HEK293 (cell line): Measurements from ENCODE around the gene ANGPTL8.
A peak's percentile ranks its signal among the peaks of the same experiment; 100 is the strongest.

Experiments
- CTCF ChIA-PET: fragments of 350-600 bp; formaldehyde crosslinking; extraction: SDS; loops from one replicate; lab custom pipeline; 2021; ENCODE audit warnings: antibody characterized with exemption; lab: Yijun Ruan, JAX
- POLR2A ChIA-PET: fragments of 300-600 bp; formaldehyde crosslinking; extraction: SDS; loops from one replicate; lab custom pipeline; 2020; ENCODE audit warnings: antibody characterized with exemption, inconsistent platforms; lab: Yijun Ruan, JAX
- H3K27ac ChIP-seq: fragments of 200-500 bp; sonication (Bioruptor generic); 2 replicates; pipeline ENCODE4 v1.5.1; 2014; ENCODE audit warnings: low read depth, low read length, control low read depth, inconsistent platforms; ENCODE audit errors: extremely low read depth
- H3K36me3 ChIP-seq, 2 experiments: fragments of 200-500 bp in 1 of 2; sonication (Bioruptor generic) in 1 of 2; 1 replicate in 1 of 2; 2 replicates in 1 of 2; pipeline ENCODE4 v1.5.1; 2014 to 2017; ENCODE audit warnings: inconsistent platforms in 2 of 2, low read length in 2 of 2; ENCODE audit not compliant: control insufficient read depth in 2 of 2, insufficient read depth in 1 of 2
- H3K4me1 ChIP-seq: fragments of 200-500 bp; sonication (Bioruptor generic); 2 replicates; pipeline ENCODE4 v1.5.1; 2014; ENCODE audit warnings: mild to moderate bottlenecking, low read length, inconsistent platforms; ENCODE audit not compliant: control insufficient read depth, insufficient read depth
- H3K4me3 ChIP-seq: 2 replicates; pipeline ENCODE4 v1.5.1; 2011; ENCODE audit warnings: low read depth, mild to moderate bottlenecking, control low read depth, low read length, moderate library complexity
- H3K9me3 ChIP-seq: fragments of 200-500 bp; sonication (Bioruptor generic); 2 replicates; pipeline ENCODE4 v1.5.1; 2014; ENCODE audit warnings: low read depth, low read length, inconsistent platforms; ENCODE audit not compliant: control insufficient read depth, insufficient read depth
- GLIS1 ChIP-seq: fragments of 450-650 bp; formaldehyde crosslinking; IDR thresholded peaks from 2 replicates; pipeline ENCODE4 v1.5.1; 2016; ENCODE audit warnings: missing biosample characterization, missing genetic modification characterization
- KLF7 ChIP-seq: fragments of 450-650 bp; formaldehyde crosslinking; IDR thresholded peaks from 2 replicates; pipeline ENCODE4 v1.5.1; 2016; ENCODE audit warnings: missing biosample characterization, missing genetic modification characterization, borderline replicate concordance
- KLF9 ChIP-seq: fragments of 450-650 bp; formaldehyde crosslinking; IDR thresholded peaks from 2 replicates; pipeline ENCODE4 v1.5.1; 2016; ENCODE audit warnings: missing biosample characterization, missing genetic modification characterization, low read depth
- REPIN1 ChIP-seq: fragments of 450-650 bp; formaldehyde crosslinking; IDR thresholded peaks from 2 replicates; pipeline ENCODE4 v1.5.1; 2017; ENCODE audit warnings: missing biosample characterization, missing genetic modification characterization, low read depth
- SCRT1 ChIP-seq: fragments of 450-650 bp; formaldehyde crosslinking; IDR thresholded peaks from 2 replicates; pipeline ENCODE4 v1.5.1; 2016; ENCODE audit warnings: missing biosample characterization, missing genetic modification characterization, borderline replicate concordance
- ZBTB21 ChIP-seq: fragments of 450-650 bp; formaldehyde crosslinking; IDR thresholded peaks from 2 replicates; pipeline ENCODE4 v1.5.1; 2017; ENCODE audit warnings: missing biosample characterization, missing genetic modification characterization
- ZBTB48 ChIP-seq: fragments of 450-650 bp; formaldehyde crosslinking; IDR thresholded peaks from 2 replicates; pipeline ENCODE4 v1.5.1; 2016; ENCODE audit warnings: missing biosample characterization, missing genetic modification characterization
- ZBTB8A ChIP-seq: fragments of 450-650 bp; formaldehyde crosslinking; IDR thresholded peaks from 2 replicates; pipeline ENCODE4 v1.5.1; 2016; ENCODE audit warnings: missing biosample characterization, missing genetic modification characterization
- ZFP41 ChIP-seq: fragments of 450-650 bp; formaldehyde crosslinking; IDR thresholded peaks from 2 replicates; pipeline ENCODE4 v1.5.1; 2016; ENCODE audit warnings: missing biosample characterization, missing genetic modification characterization, borderline replicate concordance
- ZNF121 ChIP-seq: fragments of 450-650 bp; formaldehyde crosslinking; IDR thresholded peaks from 2 replicates; pipeline ENCODE4 v1.5.1; 2016; ENCODE audit warnings: missing biosample characterization, missing genetic modification characterization
- ZNF146 ChIP-seq: fragments of 450-650 bp; formaldehyde crosslinking; IDR thresholded peaks from 2 replicates; pipeline ENCODE4 v1.5.1; 2016; ENCODE audit warnings: missing biosample characterization, missing genetic modification characterization
- ZNF157 ChIP-seq: fragments of 450-650 bp; formaldehyde crosslinking; IDR thresholded peaks from 2 replicates; pipeline ENCODE4 v1.5.1; 2016; ENCODE audit warnings: missing biosample characterization, missing genetic modification characterization
- ZNF175 ChIP-seq: fragments of 450-650 bp; formaldehyde crosslinking; IDR thresholded peaks from 2 replicates; pipeline ENCODE4 v1.5.1; 2016; ENCODE audit warnings: missing biosample characterization, missing genetic modification characterization
- ZNF433 ChIP-seq: fragments of 450-650 bp; formaldehyde crosslinking; IDR thresholded peaks from 2 replicates; pipeline ENCODE4 v1.5.1; 2016; ENCODE audit warnings: missing biosample characterization, missing genetic modification characterization, low read depth
- ZNF514 ChIP-seq: fragments of 450-650 bp; formaldehyde crosslinking; IDR thresholded peaks from 2 replicates; pipeline ENCODE4 v1.5.1; 2016; ENCODE audit warnings: missing biosample characterization, missing genetic modification characterization
- ZNF529 ChIP-seq: fragments of 450-650 bp; formaldehyde crosslinking; IDR thresholded peaks from 2 replicates; pipeline ENCODE4 v1.5.1; 2017; ENCODE audit warnings: missing genetic modification characterization, missing biosample characterization; ENCODE audit not compliant: insufficient replicate concordance
- ZNF585B ChIP-seq: fragments of 450-650 bp; formaldehyde crosslinking; IDR thresholded peaks from 2 replicates; pipeline ENCODE4 v1.5.1; 2016; ENCODE audit warnings: missing biosample characterization, missing genetic modification characterization
- ZNF610 ChIP-seq: fragments of 450-650 bp; formaldehyde crosslinking; IDR thresholded peaks from 2 replicates; pipeline ENCODE4 v1.5.1; 2016; ENCODE audit warnings: missing biosample characterization, missing genetic modification characterization, borderline replicate concordance
- ZNF624 ChIP-seq: fragments of 450-650 bp; formaldehyde crosslinking; IDR thresholded peaks from 2 replicates; pipeline ENCODE4 v1.5.1; 2017; ENCODE audit warnings: missing biosample characterization, missing genetic modification characterization
- ZNF658 ChIP-seq: fragments of 450-650 bp; formaldehyde crosslinking; IDR thresholded peaks from 2 replicates; pipeline ENCODE4; 2016; ENCODE audit warnings: missing biosample characterization, missing genetic modification characterization
- ZNF677 ChIP-seq: fragments of 450-650 bp; IDR thresholded peaks from 2 replicates; pipeline ENCODE4 v1.5.0; 2018; ENCODE audit warnings: missing biosample characterization, mild to moderate bottlenecking, missing genetic modification characterization, moderate library complexity
- ZSCAN23 ChIP-seq: fragments of 450-650 bp; formaldehyde crosslinking; IDR thresholded peaks from 2 replicates; pipeline ENCODE4 v1.5.1; 2016; ENCODE audit warnings: missing biosample characterization, missing genetic modification characterization
- TF ChIP-seq, protein P1 (sequence below): fragments of 450-650 bp; formaldehyde crosslinking; IDR thresholded peaks from 2 replicates; pipeline ENCODE4 v1.5.1; 2016; ENCODE audit warnings: missing biosample characterization, missing genetic modification characterization
- TF ChIP-seq, protein P2 (sequence below): fragments of 450-650 bp; formaldehyde crosslinking; IDR thresholded peaks from 2 replicates; pipeline ENCODE4 v1.5.1; 2016; ENCODE audit warnings: missing biosample characterization, missing genetic modification characterization, borderline replicate concordance
- TF ChIP-seq, protein P3 (sequence below): fragments of 450-650 bp; formaldehyde crosslinking; IDR thresholded peaks from 2 replicates; pipeline ENCODE4 v1.5.1; 2016; ENCODE audit warnings: missing biosample characterization, missing genetic modification characterization

ANGPTL8 gene

DNA sequence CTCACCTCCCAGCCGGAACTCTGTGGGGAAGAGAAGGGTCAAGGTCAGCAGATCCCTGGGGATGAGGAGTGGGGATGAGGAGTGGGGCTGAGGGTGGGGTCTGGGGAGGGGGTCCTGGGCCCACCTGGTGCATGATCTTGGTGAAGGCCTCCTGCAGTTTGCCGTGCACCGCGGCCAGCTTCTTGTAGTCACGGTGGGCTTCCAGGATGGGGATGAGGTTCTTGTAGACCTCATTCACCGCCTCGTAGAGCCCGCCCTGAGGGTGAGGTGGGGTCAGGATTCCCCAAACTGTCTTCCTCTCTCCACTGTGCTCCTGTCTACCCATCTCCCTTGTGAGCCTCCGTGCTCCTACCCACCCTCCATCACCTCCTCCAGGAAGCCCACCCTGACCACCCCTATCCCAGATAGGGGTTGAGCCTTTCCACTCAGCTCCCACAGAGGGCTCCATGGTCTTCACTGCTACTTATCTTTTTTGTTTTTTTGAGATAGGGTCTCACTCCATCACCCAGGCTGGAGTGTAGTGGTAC, 35.3 kb upstream of the ANGPTL8 start:
- H3K4me3 ChIP-seq = no peak overlapping the region
- TF ChIP-seq ZNF677 (tag by site-specific recombination) (no peak), ZBTB48 (no peak), ZNF433 (tag by site-specific recombination) (no peak), KLF7 (tag by site-specific recombination) (no peak), ZNF610 (tag by site-specific recombination) (no peak), ZNF658 (no peak), ZNF175 (tag by site-specific recombination) (no peak), ZNF514 (no peak), ZSCAN23 (tag by site-specific recombination) (no peak), SCRT1 (tag by site-specific recombination) (no peak), ZNF157 (tag by site-specific recombination) (no peak), ZFP41 (tag by site-specific recombination) (no peak), ZNF146 (tag by site-specific recombination) (no peak), ZBTB21 (tag by site-specific recombination) (no peak), ZNF624 (tag by site-specific recombination) (no peak)
- TF ChIP-seq, protein P1, sequence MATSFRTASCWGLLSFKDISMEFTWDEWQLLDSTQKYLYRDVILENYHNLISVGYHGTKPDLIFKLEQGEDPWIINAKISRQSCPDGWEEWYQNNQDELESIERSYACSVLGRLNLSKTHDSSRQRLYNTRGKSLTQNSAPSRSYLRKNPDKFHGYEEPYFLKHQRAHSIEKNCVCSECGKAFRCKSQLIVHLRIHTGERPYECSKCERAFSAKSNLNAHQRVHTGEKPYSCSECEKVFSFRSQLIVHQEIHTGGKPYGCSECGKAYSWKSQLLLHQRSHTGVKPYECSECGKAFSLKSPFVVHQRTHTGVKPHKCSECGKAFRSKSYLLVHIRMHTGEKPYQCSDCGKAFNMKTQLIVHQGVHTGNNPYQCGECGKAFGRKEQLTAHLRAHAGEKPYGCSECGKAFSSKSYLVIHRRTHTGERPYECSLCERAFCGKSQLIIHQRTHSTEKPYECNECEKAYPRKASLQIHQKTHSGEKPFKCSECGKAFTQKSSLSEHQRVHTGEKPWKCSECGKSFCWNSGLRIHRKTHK (tag by site-specific recombination) = no peak
- TF ChIP-seq, protein P2, sequence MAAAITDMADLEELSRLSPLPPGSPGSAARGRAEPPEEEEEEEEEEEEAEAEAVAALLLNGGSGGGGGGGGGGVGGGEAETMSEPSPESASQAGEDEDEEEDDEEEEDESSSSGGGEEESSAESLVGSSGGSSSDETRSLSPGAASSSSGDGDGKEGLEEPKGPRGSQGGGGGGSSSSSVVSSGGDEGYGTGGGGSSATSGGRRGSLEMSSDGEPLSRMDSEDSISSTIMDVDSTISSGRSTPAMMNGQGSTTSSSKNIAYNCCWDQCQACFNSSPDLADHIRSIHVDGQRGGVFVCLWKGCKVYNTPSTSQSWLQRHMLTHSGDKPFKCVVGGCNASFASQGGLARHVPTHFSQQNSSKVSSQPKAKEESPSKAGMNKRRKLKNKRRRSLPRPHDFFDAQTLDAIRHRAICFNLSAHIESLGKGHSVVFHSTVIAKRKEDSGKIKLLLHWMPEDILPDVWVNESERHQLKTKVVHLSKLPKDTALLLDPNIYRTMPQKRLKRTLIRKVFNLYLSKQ = no peak

DNA sequence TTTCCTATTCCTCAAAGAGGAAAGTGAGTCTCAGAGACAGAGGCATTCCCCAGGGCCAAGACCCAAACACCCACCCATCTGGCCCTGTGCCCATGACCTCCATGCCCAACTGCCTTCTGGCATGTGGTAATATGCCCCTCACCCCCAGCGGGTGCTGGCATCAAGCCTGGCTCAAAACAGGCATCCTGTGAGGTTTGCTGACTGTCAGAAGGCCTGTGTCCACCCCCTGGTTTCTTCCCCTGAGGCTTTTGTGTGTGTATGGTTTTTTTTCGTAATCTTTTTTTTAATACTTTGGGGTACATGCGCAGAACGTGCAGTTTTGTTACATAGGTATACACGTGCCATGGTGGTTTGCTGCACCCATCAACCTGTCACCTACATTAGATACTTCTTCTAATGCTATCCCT, 34.5 kb upstream of the ANGPTL8 start:
- Histone ChIP-seq H3K4me1 (0 out of 2 replicates have a peak, but pooled peaks cover 2% of the 10 kb centered on the region), H3K9me3 (no peaks in the 10 kb centered on the region), H3K4me3 (no peak overlapping the region), H3K27ac (no peak overlapping the region), H3K36me3 (peaks cover 4% of the 10 kb centered on the region in 2 experiments; a peak in 2 of 3 replicates)
- TF ChIP-seq, protein P3, sequence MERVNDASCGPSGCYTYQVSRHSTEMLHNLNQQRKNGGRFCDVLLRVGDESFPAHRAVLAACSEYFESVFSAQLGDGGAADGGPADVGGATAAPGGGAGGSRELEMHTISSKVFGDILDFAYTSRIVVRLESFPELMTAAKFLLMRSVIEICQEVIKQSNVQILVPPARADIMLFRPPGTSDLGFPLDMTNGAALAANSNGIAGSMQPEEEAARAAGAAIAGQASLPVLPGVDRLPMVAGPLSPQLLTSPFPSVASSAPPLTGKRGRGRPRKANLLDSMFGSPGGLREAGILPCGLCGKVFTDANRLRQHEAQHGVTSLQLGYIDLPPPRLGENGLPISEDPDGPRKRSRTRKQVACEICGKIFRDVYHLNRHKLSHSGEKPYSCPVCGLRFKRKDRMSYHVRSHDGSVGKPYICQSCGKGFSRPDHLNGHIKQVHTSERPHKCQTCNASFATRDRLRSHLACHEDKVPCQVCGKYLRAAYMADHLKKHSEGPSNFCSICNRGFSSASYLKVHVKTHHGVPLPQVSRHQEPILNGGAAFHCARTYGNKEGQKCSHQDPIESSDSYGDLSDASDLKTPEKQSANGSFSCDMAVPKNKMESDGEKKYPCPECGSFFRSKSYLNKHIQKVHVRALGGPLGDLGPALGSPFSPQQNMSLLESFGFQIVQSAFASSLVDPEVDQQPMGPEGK = no peak
- no peak for TF ChIP-seq KLF9
- TF ChIP-seq ZNF121 (tag by site-specific recombination) = no peak
- TF ChIP-seq REPIN1 (tag by site-specific recombination) = no peak
- no peak for TF ChIP-seq ZBTB8A (tag by site-specific recombination)
- peak; percentile 69 for TF ChIP-seq GLIS1 (tag by site-specific recombination)
- TF ChIP-seq ZNF585B (tag by site-specific recombination) = no peak
- TF ChIP-seq ZNF529 (tag by site-specific recombination) = no peak
- ChIA-PET POLR2A (interaction anchor here (1.8 kb wide), 1 partner anchor 67 kb away, joined by 11 read pairs; no protein-coding TSS in a partner anchor), CTCF (interaction anchor here (0.6 to 3.6 kb wide), 13 partner anchors 9 to 239 kb away, joined by 3 to 44 read pairs (median 4); no protein-coding TSS in a partner anchor)

More for the DNA sequence above, 35.3 kb upstream of the ANGPTL8 start:
- H3K27ac ChIP-seq = no peak overlapping the region
- H3K4me1 ChIP-seq = 0 out of 2 replicates have a peak, but pooled peaks cover 2% of the 10 kb centered on the region
- no peaks in the 10 kb centered on the region for H3K9me3 ChIP-seq
- ChIA-PET POLR2A (interaction anchor here (1.7 to 1.8 kb wide), 2 partner anchors 62 to 66 kb away, joined by 6 to 11 read pairs; no protein-coding TSS in a partner anchor), CTCF (interaction anchor here (0.6 to 3.6 kb wide), 18 partner anchors 9 to 239 kb away, joined by 3 to 44 read pairs (median 4); no protein-coding TSS in a partner anchor)
- H3K36me3 ChIP-seq = peaks cover 4% of the 10 kb centered on the region in 2 experiments; a peak in 2 of 3 replicates
